ACC112 (cell line): ENCODE results near the gene IGSF5.

Experiments
- H2AFZ ChIP-seq: fragments of 200-600 bp; sonication (generic); one replicate; pipeline ENCODE4 v1.6.0; 2017; ENCODE audit warnings: antibody characterized with exemption, low read length; ENCODE audit not compliant: unreplicated experiment
- H3K27ac ChIP-seq: fragments of 200-600 bp; sonication (generic); 2 replicates; pipeline ENCODE4 v1.5.1; 2014; ENCODE audit warnings: low read depth, mild to moderate bottlenecking, antibody characterized with exemption, low read length, moderate library complexity
- H3K27me3 ChIP-seq: fragments of 200-600 bp; sonication (generic); 2 replicates; pipeline ENCODE4 v1.6.1; 2014; ENCODE audit warnings: mild to moderate bottlenecking, antibody characterized with exemption, low read length, moderate library complexity, mixed read lengths; ENCODE audit not compliant: insufficient read depth
- H3K36me3 ChIP-seq: fragments of 200-600 bp; sonication (generic); 2 replicates; pipeline ENCODE4 v1.6.1; 2016; ENCODE audit warnings: mild to moderate bottlenecking, antibody characterized with exemption, low read length, moderate library complexity, mixed read lengths; ENCODE audit not compliant: insufficient read depth
- H3K4me1 ChIP-seq: fragments of 200-600 bp; sonication (generic); one replicate; pipeline ENCODE4 v1.6.1; 2016; ENCODE audit warnings: low read length, mixed read lengths; ENCODE audit not compliant: insufficient read depth, unreplicated experiment, control insufficient read depth
- H3K4me3 ChIP-seq: fragments of 200-600 bp; sonication (generic); 2 replicates; pipeline ENCODE4 v1.5.1; 2014; ENCODE audit warnings: mild to moderate bottlenecking, low read depth, low read length
- H3K79me2 ChIP-seq: fragments of 200-600 bp; sonication (generic); one replicate; pipeline ENCODE4 v1.6.0; 2016; ENCODE audit warnings: low read length; ENCODE audit not compliant: control insufficient read depth, unreplicated experiment, insufficient read depth

Gene IGSF5

DNA sequence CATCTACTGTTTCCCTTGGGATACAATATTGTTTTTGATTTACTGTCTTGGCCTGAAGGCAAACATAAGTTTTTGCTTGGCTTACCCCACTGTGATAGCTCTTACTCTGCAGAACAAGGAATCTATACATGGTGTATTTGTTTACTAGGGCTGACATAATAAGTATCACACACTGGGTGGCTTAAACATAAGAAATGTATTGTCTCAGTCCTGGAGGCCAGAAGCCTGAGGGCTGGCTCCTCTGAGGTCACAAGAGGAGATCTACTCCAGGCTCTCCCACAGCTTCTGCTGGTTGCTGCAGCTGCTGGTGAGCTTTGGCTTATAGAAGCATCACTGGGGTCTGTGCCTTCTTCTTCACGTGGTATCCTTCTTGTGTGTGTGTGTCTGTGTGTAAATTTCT is 30.7 kb upstream of the IGSF5 start:
- no peak overlapping the region for H2AFZ ChIP-seq
- no peaks in the 10 kb centered on the region for H3K4me1 ChIP-seq
- H3K79me2 ChIP-seq, result no peaks in the 10 kb centered on the region
- no peak overlapping the region for H3K27ac ChIP-seq
- H3K27me3 ChIP-seq, result no peaks in the 10 kb centered on the region
- H3K4me3 ChIP-seq, result no peak overlapping the region
- no peaks in the 10 kb centered on the region for H3K36me3 ChIP-seq

DNA sequence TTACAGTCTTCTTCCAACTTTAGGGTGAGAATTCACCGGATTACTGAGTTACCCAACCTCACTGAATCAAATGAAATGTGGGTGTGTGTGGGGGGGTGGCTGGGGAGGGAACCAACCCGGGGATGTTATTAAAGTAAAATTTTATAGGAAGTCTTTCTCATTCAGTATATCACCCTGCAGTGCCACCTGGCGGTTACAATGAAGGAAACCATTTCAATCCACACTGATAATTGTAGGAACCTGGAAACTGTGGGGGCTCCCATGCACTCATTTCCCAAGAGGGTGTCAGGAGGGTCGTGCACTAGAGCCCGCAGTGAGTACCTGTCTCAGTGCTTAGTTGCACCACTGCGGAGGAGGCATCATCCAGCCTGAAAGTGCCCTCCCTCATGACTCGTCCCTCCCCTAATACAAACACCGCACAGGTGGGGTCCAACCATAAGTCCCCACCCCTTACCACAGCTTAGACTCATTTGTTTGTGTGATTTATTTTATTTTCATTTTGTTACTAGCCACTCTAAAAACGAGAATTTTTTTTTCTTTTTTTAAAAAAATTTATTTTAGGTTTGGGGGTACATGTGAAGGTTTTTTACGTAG is 29.1 kb upstream of the IGSF5 start:
- Histone ChIP-seq H3K36me3 (no peaks in the 10 kb centered on the region), H3K4me3 (no peak overlapping the region), H3K27ac (no peak overlapping the region), H3K4me1 (no peaks in the 10 kb centered on the region), H2AFZ (no peak overlapping the region), H3K79me2 (no peaks in the 10 kb centered on the region), H3K27me3 (no peaks in the 10 kb centered on the region)

DNA sequence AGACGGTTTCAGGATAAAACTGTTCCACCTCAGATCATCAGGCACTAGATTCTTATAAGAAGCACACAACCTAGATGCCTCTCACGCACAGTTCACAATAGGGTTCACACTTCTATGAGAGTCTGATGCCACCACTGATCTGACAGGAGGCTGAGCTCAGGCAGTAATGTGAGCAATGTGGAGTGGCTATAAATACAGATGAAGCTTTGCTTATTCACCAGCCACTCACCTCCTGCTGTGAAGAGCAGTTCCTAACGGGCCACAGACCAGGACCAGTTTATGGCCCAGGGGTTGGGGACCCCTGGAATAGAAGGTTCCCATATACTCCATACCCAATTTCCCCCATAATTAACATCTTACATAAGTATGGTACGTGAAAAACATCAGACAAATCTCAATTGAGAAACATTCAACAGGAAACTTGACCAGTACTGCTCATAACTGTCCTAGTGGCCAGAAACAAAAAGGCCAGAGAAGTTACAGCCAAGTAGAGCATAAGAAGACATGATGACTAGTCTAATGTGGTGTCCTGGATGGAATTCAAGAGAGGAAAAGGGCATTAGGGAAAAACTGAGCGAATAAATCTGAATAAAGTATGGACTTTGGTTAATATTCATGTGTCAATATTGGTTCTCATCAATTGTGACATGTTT is 24.7 kb upstream of the IGSF5 start:
- no peaks in the 10 kb centered on the region for H3K79me2 ChIP-seq
- no peak overlapping the region for H3K27ac ChIP-seq
- H2AFZ ChIP-seq, result no peak overlapping the region
- H3K4me1 ChIP-seq, result no peaks in the 10 kb centered on the region
- no peaks in the 10 kb centered on the region for H3K36me3 ChIP-seq
- H3K4me3 ChIP-seq, result no peak overlapping the region
- no peaks in the 10 kb centered on the region for H3K27me3 ChIP-seq

DNA sequence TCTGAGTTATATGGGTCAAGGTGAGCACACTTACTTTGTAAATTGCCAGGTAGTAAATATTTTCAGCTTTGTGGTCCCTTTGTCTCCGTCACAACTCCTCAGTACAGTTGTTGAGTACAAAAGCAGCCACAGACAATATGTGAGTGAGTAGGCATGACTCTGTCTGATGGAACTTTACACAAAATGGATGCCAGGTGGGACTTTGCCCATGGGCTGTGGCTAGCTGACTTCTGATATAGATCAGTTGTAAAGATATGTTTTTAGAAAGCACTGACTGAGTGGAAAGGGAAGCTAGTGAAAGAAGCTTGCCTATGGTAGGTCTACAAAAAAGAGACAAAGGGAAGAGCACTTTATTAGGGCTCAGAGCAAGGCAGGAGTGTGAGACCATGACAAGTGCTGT is 23.1 kb upstream of the IGSF5 start:
- Histone ChIP-seq H3K79me2 (no peaks in the 10 kb centered on the region), H3K36me3 (no peaks in the 10 kb centered on the region), H2AFZ (no peak overlapping the region), H3K4me3 (no peak overlapping the region), H3K27ac (no peak overlapping the region), H3K27me3 (no peaks in the 10 kb centered on the region), H3K4me1 (no peaks in the 10 kb centered on the region)

DNA sequence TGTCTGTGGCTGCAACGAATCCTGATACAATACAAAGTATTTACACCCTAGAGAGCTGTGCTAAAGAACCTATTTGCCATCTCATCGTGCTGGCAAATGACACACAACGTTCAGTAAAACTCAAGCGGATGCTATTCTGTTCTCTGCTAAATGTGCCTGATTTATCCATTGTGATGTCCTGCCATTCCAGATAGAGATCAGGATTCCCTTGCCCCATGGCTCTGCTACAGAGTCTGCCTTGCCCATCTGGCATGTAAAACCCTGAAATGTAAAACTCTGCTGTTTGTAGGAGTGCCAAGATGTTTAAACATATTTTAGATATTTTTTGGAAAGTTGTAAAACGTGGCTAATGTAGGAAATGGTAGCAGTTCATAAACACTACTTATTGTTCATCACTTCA is 20.0 kb upstream of the IGSF5 start:
- H3K27ac ChIP-seq, result no peak overlapping the region
- no peak overlapping the region for H2AFZ ChIP-seq
- no peaks in the 10 kb centered on the region for H3K36me3 ChIP-seq
- H3K4me3 ChIP-seq, result no peak overlapping the region
- H3K4me1 ChIP-seq, result no peaks in the 10 kb centered on the region
- H3K79me2 ChIP-seq, result no peaks in the 10 kb centered on the region
- H3K27me3 ChIP-seq, result no peaks in the 10 kb centered on the region

DNA sequence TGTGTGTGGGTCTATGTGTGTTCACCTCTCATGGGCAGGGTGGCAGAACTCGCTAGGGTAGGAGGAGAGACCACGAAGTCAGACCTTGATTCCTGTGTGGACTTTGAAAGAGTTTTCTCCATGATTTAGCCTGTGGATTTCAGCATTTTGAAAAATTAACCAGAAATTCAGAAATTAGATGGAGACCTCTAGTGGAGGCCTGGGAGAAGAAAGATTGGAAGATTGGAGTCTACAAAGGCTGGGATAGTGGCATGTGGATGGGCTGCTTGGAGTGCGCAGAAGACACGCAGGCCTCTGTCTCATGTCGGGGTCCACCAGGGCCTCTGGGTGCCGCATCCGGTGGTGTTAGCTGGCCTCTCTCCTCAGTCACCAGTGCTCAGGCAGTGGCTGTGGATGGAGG is 18.9 kb upstream of the IGSF5 start:
- Histone ChIP-seq H3K36me3 (no peaks in the 10 kb centered on the region), H3K27me3 (no peaks in the 10 kb centered on the region), H3K27ac (no peak overlapping the region), H3K4me1 (no peaks in the 10 kb centered on the region), H3K79me2 (no peaks in the 10 kb centered on the region), H3K4me3 (no peak overlapping the region), H2AFZ (no peak overlapping the region)

DNA sequence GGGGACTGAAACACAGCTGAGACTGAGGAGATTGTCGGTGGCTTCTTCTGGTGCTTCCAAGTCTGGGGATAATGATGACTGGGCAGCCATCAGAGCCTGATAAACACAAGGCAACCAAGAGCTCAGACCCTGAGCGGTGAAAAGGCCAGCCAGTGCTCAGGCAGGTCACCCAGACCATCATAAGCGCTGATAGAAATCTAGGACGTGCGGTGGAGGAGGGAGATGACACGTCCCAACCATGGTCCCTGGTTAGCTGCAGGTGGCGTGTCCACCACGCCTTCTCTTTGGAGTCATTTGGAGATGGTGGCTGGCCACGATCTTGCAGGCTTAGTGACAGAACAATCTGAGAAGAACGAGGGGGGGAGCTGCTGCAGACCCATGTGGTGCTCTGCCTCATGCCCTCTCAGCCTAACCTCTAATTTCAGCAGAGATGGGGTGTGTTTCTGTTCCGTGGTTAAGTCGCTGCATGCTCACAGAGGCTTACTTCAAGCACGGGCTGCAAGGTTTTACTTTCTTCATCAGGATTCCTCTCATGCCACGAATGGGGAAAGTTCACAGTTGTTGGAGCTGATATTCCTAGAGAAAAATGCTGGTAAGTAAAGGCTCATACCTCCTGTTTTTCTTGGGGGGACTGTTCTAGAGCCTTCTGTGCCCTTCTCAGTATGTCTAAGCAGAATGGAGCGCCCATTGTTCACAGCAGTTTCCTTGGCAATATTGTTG is 17.4 kb upstream of the IGSF5 start:
- Histone ChIP-seq H3K27me3 (no peaks in the 10 kb centered on the region), H3K4me3 (no peak overlapping the region), H3K4me1 (no peaks in the 10 kb centered on the region), H3K79me2 (no peaks in the 10 kb centered on the region), H3K36me3 (no peaks in the 10 kb centered on the region), H2AFZ (no peak overlapping the region), H3K27ac (no peak overlapping the region)

DNA sequence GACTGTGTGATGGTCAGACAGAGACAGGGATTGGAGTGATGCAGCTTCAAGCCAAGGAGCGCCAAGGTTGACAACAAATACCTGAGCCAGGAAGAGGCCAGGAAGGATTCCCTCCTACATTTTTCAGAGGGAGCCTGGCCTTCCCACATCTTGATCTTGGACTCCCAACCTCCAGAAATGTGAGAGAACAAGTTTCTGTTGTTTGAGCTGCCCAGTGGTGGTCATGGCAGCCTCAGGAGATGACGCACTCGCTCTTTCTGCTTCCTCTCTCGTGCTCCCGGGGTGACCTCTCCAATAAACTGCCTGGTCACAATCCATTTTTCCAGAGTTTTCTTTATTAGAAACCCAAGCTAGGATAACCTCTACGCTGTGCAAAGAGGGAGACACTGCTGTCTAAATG is 16.6 kb upstream of the IGSF5 start:
- Histone ChIP-seq H3K79me2 (no peaks in the 10 kb centered on the region), H3K4me3 (no peak overlapping the region), H2AFZ (no peak overlapping the region), H3K27me3 (no peaks in the 10 kb centered on the region), H3K4me1 (no peaks in the 10 kb centered on the region), H3K36me3 (no peaks in the 10 kb centered on the region), H3K27ac (no peak overlapping the region)

DNA sequence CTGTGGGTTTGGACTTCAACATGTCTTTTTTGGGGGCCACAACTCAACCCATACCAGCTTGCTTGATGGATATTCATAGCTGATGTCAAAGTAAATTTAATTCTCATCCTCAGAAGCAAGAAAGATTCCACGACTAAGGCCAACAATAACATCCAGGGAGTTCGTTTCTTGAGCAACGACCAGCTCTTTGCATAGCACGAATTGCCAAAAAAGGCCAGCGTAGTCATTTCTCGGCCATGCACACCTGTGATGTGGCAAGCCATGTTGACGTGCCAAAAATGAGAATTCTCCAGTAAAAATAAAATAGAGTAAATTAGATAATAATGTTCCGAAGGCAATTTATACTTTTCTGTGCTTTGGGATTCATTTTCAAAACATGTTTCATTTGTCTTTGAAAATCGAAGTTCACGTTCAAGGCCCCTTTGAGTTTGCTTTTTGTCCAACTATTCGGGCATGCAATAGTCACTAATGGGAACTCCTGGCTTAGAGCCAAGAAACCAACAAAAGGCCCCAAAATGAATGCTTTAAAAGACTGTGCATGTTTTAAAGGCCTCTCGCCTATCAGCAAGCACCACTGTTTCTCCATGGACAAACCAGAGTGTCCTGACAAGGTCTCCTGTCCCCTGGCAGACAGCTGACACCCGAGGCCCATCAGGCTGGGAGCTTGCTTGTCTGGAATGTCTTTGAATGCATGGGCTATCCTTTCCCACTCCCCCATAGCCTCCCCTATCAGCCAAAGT is 14.4 kb upstream of the IGSF5 start:
- Histone ChIP-seq H3K27me3 (no peaks in the 10 kb centered on the region), H3K4me1 (no peaks in the 10 kb centered on the region), H3K36me3 (no peaks in the 10 kb centered on the region), H3K27ac (no peak overlapping the region), H2AFZ (no peak overlapping the region), H3K4me3 (no peak overlapping the region), H3K79me2 (no peaks in the 10 kb centered on the region)

DNA sequence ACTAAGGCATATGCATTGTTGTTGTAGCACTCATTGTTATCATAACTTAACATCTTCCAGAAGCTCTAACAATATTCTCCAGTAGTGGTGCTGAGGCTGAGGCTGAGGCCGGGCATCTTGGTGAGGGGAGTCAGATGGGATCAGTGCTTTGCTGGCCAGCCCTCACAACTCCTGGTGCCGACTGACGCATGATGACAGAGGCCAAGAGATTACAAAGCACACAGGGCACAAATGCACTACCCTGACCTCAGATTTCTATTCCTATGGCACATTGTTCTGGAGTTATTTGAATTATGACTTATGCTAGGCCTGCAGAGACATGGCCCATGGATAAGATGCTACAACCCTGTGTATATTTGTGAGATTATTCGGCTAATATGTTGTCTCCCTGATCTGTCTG is 8.3 kb upstream of the IGSF5 start:
- Histone ChIP-seq H3K4me3 (no peak overlapping the region), H3K27me3 (no peaks in the 10 kb centered on the region), H2AFZ (no peak overlapping the region), H3K79me2 (no peaks in the 10 kb centered on the region), H3K36me3 (no peaks in the 10 kb centered on the region), H3K4me1 (no peaks in the 10 kb centered on the region), H3K27ac (no peak overlapping the region)
